ENCODE results near the gene ATP4B. TPM values are rescaled to one million over a fixed set of nuclear protein-coding genes. Genes with fewer than 3 reads are reported as not detected.

Gene ATP4B
- polyA plus RNA-seq, 1 experiment, result not detected

- Histone ChIP-seq H3K27me3 (ENCODE audit: control insufficient read depth, insufficient read depth, low read length) (no peaks in the 10 kb centered on the region), H3K4me3 (ENCODE audit: low read depth, low read length) (no peak overlapping the region), H3K36me3 (ENCODE audit: control insufficient read depth, insufficient read depth, low read length) (peaks cover 41% of the 10 kb centered on the region)
- no peak for DNase-seq (ENCODE audit: low read depth)
- CTCF ChIA-PET, result interaction anchor here (0.6 kb wide), 1 partner anchor 9 kb away, joined by 3 read pairs; no protein-coding TSS in a partner anchor
- POLR2A ChIA-PET, result no interaction called here
- TF ChIP-seq CTCF (IDR thresholded peaks at IDR 0.05; ENCODE audit: insufficient read depth, low read depth, low read length), result no peak
Observed at GRCh38 chr13:113634279-113635047, 23.5 kb downstream of the ATP4B start.

- H3K36me3 ChIP-seq (ENCODE audit: control insufficient read depth, insufficient read depth, low read length), result peaks cover 43% of the 10 kb centered on the region
- H3K4me3 ChIP-seq (ENCODE audit: low read depth, low read length), result no peak overlapping the region
- POLR2A ChIA-PET, result no interaction called here
- CTCF ChIA-PET, result no interaction called here
- no peaks in the 10 kb centered on the region for H3K27me3 ChIP-seq (ENCODE audit: control insufficient read depth, insufficient read depth, low read length)
- DNase-seq (ENCODE audit: low read depth), result no peak
- TF ChIP-seq CTCF (IDR thresholded peaks at IDR 0.05; ENCODE audit: insufficient read depth, low read depth, low read length), result no peak
Observed at GRCh38 chr13:113633485-113633873, 24.5 kb downstream of the ATP4B start.

- no peaks in the 10 kb centered on the region for H3K27me3 ChIP-seq (ENCODE audit: control insufficient read depth, insufficient read depth, low read length)
- DNase-seq (ENCODE audit: low read depth), result no peak
- peaks cover 41% of the 10 kb centered on the region for H3K36me3 ChIP-seq (ENCODE audit: control insufficient read depth, insufficient read depth, low read length)
- CTCF ChIA-PET, result interaction anchor here (1.1 kb wide), 1 partner anchor 11 kb away, joined by 3 read pairs; no protein-coding TSS in a partner anchor
- TF ChIP-seq CTCF (IDR thresholded peaks at IDR 0.05; ENCODE audit: insufficient read depth, low read depth, low read length), result no peak
- H3K4me3 ChIP-seq (ENCODE audit: low read depth, low read length), result no peak overlapping the region
- POLR2A ChIA-PET, result no interaction called here
Observed at GRCh38 chr13:113632706-113633484, 25.1 kb downstream of the ATP4B start.

GRCh38 chr13:113631341-113632095, 26.5 kb downstream of the ATP4B start:
- CTCF ChIA-PET, result interaction anchor here (1.1 kb wide), 1 partner anchor 12 kb away, joined by 3 read pairs; no protein-coding TSS in a partner anchor
- Histone ChIP-seq H3K4me3 (ENCODE audit: low read depth, low read length) (no peak overlapping the region), H3K36me3 (ENCODE audit: control insufficient read depth, insufficient read depth, low read length) (peaks cover 33% of the 10 kb centered on the region), H3K27me3 (ENCODE audit: control insufficient read depth, insufficient read depth, low read length) (no peaks in the 10 kb centered on the region)
- DNase-seq (ENCODE audit: low read depth), result no peak
- TF ChIP-seq CTCF (IDR thresholded peaks at IDR 0.05; ENCODE audit: insufficient read depth, low read depth, low read length), result no peak
- POLR2A ChIA-PET, result no interaction called here

- ChIA-PET CTCF (no interaction called here), POLR2A (no interaction called here)
- H3K4me3 ChIP-seq (ENCODE audit: low read depth, low read length), result no peak overlapping the region
- no peak for DNase-seq (ENCODE audit: low read depth)
- H3K27me3 ChIP-seq (ENCODE audit: control insufficient read depth, insufficient read depth, low read length), result no peaks in the 10 kb centered on the region
- H3K36me3 ChIP-seq (ENCODE audit: control insufficient read depth, insufficient read depth, low read length), result peaks cover 30% of the 10 kb centered on the region
- TF ChIP-seq CTCF (IDR thresholded peaks at IDR 0.05; ENCODE audit: insufficient read depth, low read depth, low read length), result no peak
Observed at GRCh38 chr13:113630804-113631203, 27.2 kb downstream of the ATP4B start.
